Measurements from ENCODE around the gene CSTPP1. TPM values are rescaled to one million over a fixed set of nuclear protein-coding genes. Genes with fewer than 3 reads are reported as not detected.

The CSTPP1 gene
- total and polyA plus RNA-seq, 3 donors from 2014 or later = 39.0 to 70.0 (median 44.9) TPM

- H3K27ac ChIP-seq = no peak overlapping the region
- H3K27me3 ChIP-seq = no peaks in the 10 kb centered on the region
- no peak for DNase-seq
- WGBS, 2 donors = 84 to 93% methylated on average over 5 of the region's 5 CpGs
- no peaks in the 10 kb centered on the region for H3K9me3 ChIP-seq
- TF ChIP-seq CTCF (IDR thresholded peaks at IDR 0.05) (no peak), POLR2A (IDR thresholded peaks at IDR 0.05) (no peak)
- H3K4me3 ChIP-seq = no peak overlapping the region
- peaks cover 10% of the 10 kb centered on the region for H3K4me1 ChIP-seq
- intact Hi-C loops (cut with DNase I; ENCODE audit: low total_unique reads) = loop anchor here (10.0 kb wide), 1 partner anchor 194 kb away; the partner anchor contains the start of gene MYBPC3
- H3K36me3 ChIP-seq (ENCODE audit: low read depth, missing control alignments) = no peaks in the 10 kb centered on the region
These were observed 224.2 kb downstream of the CSTPP1 start for GRCh38 chr11:47160753-47161133.

- Histone ChIP-seq H3K27me3 (no peaks in the 10 kb centered on the region), H3K36me3 (ENCODE audit: low read depth, missing control alignments) (no peaks in the 10 kb centered on the region), H3K27ac (no peak overlapping the region), H3K9me3 (no peaks in the 10 kb centered on the region), H3K4me1 (peaks cover 10% of the 10 kb centered on the region), H3K4me3 (no peak overlapping the region)
- TF ChIP-seq CTCF (IDR thresholded peaks at IDR 0.05) = peak; percentile 46 to 65 (median 48)
- no peak for TF ChIP-seq POLR2A (IDR thresholded peaks at IDR 0.05)
- peak; percentile 74 for DNase-seq
- 56 to 57% methylated on average over 13 to 14 of the region's 14 CpGs for WGBS, 2 donors
- intact Hi-C loops (cut with DNase I; ENCODE audit: low total_unique reads) = loop anchor here (10.0 kb wide), 1 partner anchor 194 kb away; the partner anchor contains the start of gene MYBPC3
These were observed 224.7 kb downstream of the CSTPP1 start for GRCh38 chr11:47161134-47161854.

GRCh38 chr11:47161890-47162289 is 225.3 kb downstream of the CSTPP1 start:
- intact Hi-C loops (cut with DNase I; ENCODE audit: low total_unique reads) = loop anchor here (10.0 kb wide), 1 partner anchor 193 kb away; the partner anchor contains the start of gene MYBPC3
- Histone ChIP-seq H3K36me3 (ENCODE audit: low read depth, missing control alignments) (no peaks in the 10 kb centered on the region), H3K9me3 (no peaks in the 10 kb centered on the region), H3K4me1 (peaks cover 10% of the 10 kb centered on the region), H3K27ac (no peak overlapping the region), H3K27me3 (no peaks in the 10 kb centered on the region), H3K4me3 (no peak overlapping the region)
- DNase-seq = no peak
- no peak for TF ChIP-seq POLR2A (IDR thresholded peaks at IDR 0.05)
- no peak for TF ChIP-seq CTCF (IDR thresholded peaks at IDR 0.05)
- WGBS, 2 donors = 50 to 52% methylated on average over 5 to 9 of the region's 9 CpGs

- Histone ChIP-seq H3K27ac (no peak overlapping the region), H3K4me3 (no peak overlapping the region), H3K4me1 (peaks cover 10% of the 10 kb centered on the region), H3K27me3 (no peaks in the 10 kb centered on the region), H3K36me3 (ENCODE audit: low read depth, missing control alignments) (no peaks in the 10 kb centered on the region), H3K9me3 (no peaks in the 10 kb centered on the region)
- intact Hi-C loops (cut with DNase I; ENCODE audit: low total_unique reads) = loop anchor here (10.0 kb wide), 1 partner anchor 192 kb away; the partner anchor contains the start of gene MYBPC3
- DNase-seq = no peak
- no peak for TF ChIP-seq POLR2A (IDR thresholded peaks at IDR 0.05)
- TF ChIP-seq CTCF (IDR thresholded peaks at IDR 0.05) = no peak
- WGBS, 2 donors = 49 to 67% methylated on average over 3 to 5 of the region's 5 CpGs
These were observed 225.9 kb downstream of the CSTPP1 start for GRCh38 chr11:47162426-47162825.
